Right atrium auricular region (tissue), 2 donors: Measurements from ENCODE around the gene VOPP1. TPM values are rescaled to one million over a fixed set of nuclear protein-coding genes. Genes with fewer than 3 reads are reported as not detected.

Experiments
- DNase-seq: peaks from one replicate; pipeline ENCODE4 v3.0.0-alpha.2; 2019; ENCODE audit warnings: low spot score
- H3K27ac ChIP-seq, 2 donors: fragments of 200-600 bp; sonication (generic); 1 replicate in 1 of 2; 2 replicates in 1 of 2; pipeline ENCODE4 v1.5.1; 2016 to 2019
- H3K27me3 ChIP-seq, 2 donors: fragments of 200-600 bp; sonication (generic); one replicate each; pipeline versions ENCODE4 v1.5.1 to v1.6.0; 2017 to 2019
- H3K36me3 ChIP-seq: fragments of 200-600 bp; sonication (generic); one replicate; pipeline ENCODE4 v1.5.1; 2016
- H3K4me1 ChIP-seq, 2 donors: fragments of 200-600 bp; sonication (generic); one replicate each; pipeline versions ENCODE4 v1.5.1 to v1.6.0; 2017 to 2019
- H3K4me3 ChIP-seq, 2 donors: fragments of 200-600 bp; sonication (generic); 1 replicate in 1 of 2; 2 replicates in 1 of 2; pipeline ENCODE4 v1.5.1; 2017 to 2019; ENCODE audit warnings: mild to moderate bottlenecking in 1 of 2, moderate library complexity in 1 of 2
- H3K9me3 ChIP-seq, 2 donors: fragments of 200-600 bp; sonication (generic); one replicate each; pipeline ENCODE4 v1.5.1; 2019
- CTCF ChIP-seq, 2 donors: fragments of 200-600 bp; sonication (generic); IDR thresholded peaks; one replicate each; pipeline ENCODE4 v1.5.1; 2019; ENCODE audit warnings: antibody characterized with exemption in 2 of 2
- total RNA-seq, 2 donors: library from RNA; depleted of rRNA; stranded (reverse); fragments of >200 nt; gene quantifications; one replicate each; pipeline ENCODE4 v1.1.0, GENCODE V29; 2016

Gene VOPP1
- total RNA-seq, 2 donors from 2014 or later: 21.4 to 24.1 TPM

- no peak for TF ChIP-seq CTCF (IDR thresholded peaks at IDR 0.05)
- Histone ChIP-seq H3K4me1 (no peaks in the 10 kb centered on the region), H3K27me3 (no peaks in the 10 kb centered on the region), H3K36me3 (peaks cover 16% of the 10 kb centered on the region), H3K9me3 (no peaks in the 10 kb centered on the region), H3K4me3 (no peak overlapping the region), H3K27ac (no peak overlapping the region)
- DNase-seq: no peak
Observed at GRCh38 chr7:55467047-55467593, 105.2 kb downstream of the VOPP1 start.

GRCh38 chr7:55465691-55466090 lies 106.6 kb downstream of the VOPP1 start:
- no peak for DNase-seq
- Histone ChIP-seq H3K27me3 (no peaks in the 10 kb centered on the region), H3K9me3 (no peaks in the 10 kb centered on the region), H3K36me3 (peaks cover 16% of the 10 kb centered on the region), H3K4me1 (no peaks in the 10 kb centered on the region), H3K27ac (no peak overlapping the region), H3K4me3 (no peak overlapping the region)
- TF ChIP-seq CTCF (IDR thresholded peaks at IDR 0.05): no peak

GRCh38 chr7:55464422-55464821 lies 107.9 kb downstream of the VOPP1 start:
- TF ChIP-seq CTCF (IDR thresholded peaks at IDR 0.05): no peak
- no peak for DNase-seq
- peaks cover 16% of the 10 kb centered on the region for H3K36me3 ChIP-seq

GRCh38 chr7:55463686-55464262 lies 108.5 kb downstream of the VOPP1 start:
- H3K4me1 ChIP-seq: no peaks in the 10 kb centered on the region
- no peak overlapping the region for H3K4me3 ChIP-seq
- peaks cover 0 to 7% of the 10 kb centered on the region in 2 donors for H3K9me3 ChIP-seq
- no peak for TF ChIP-seq CTCF (IDR thresholded peaks at IDR 0.05)
- H3K27ac ChIP-seq: no peak overlapping the region
- DNase-seq: no peak
- no peaks in the 10 kb centered on the region for H3K27me3 ChIP-seq
- peaks cover 16% of the 10 kb centered on the region for H3K36me3 ChIP-seq

More at GRCh38 chr7:55464422-55464821, 107.9 kb downstream of the VOPP1 start:
- H3K27ac ChIP-seq: no peak overlapping the region
- H3K4me1 ChIP-seq: no peaks in the 10 kb centered on the region
- no peak overlapping the region for H3K4me3 ChIP-seq
- peaks cover 0 to under 1% of the 10 kb centered on the region in 2 donors for H3K9me3 ChIP-seq
- no peaks in the 10 kb centered on the region for H3K27me3 ChIP-seq

GRCh38 chr7:55458351-55458750 lies 114.0 kb downstream of the VOPP1 start:
- no peak for DNase-seq
- Histone ChIP-seq H3K27me3 (no peaks in the 10 kb centered on the region), H3K36me3 (no peaks in the 10 kb centered on the region), H3K9me3 (peaks cover 0 to 8% of the 10 kb centered on the region in 2 donors), H3K4me3 (no peak overlapping the region), H3K27ac (no peak overlapping the region), H3K4me1 (no peaks in the 10 kb centered on the region)
- no peak for TF ChIP-seq CTCF (IDR thresholded peaks at IDR 0.05)

- Histone ChIP-seq H3K27ac (no peak overlapping the region), H3K27me3 (no peaks in the 10 kb centered on the region)
- no peak for TF ChIP-seq CTCF (IDR thresholded peaks at IDR 0.05)
Observed at GRCh38 chr7:55457801-55458200, 114.5 kb downstream of the VOPP1 start.

More at GRCh38 chr7:55457801-55458200, 114.5 kb downstream of the VOPP1 start:
- H3K36me3 ChIP-seq: no peaks in the 10 kb centered on the region
- no peak overlapping the region for H3K4me3 ChIP-seq
- no peaks in the 10 kb centered on the region for H3K4me1 ChIP-seq
- DNase-seq: no peak
- H3K9me3 ChIP-seq: peaks cover 0 to 8% of the 10 kb centered on the region in 2 donors
